GM18526 (cell line): ENCODE measurements around the gene MARCHF2.
A peak's percentile ranks its signal among the peaks of the same experiment; 100 is the strongest.

Experiments used
- POLR2A ChIP-seq: IDR thresholded peaks from 3 replicates; pipeline ENCODE4 v1.6.1; 2011; ENCODE audit not compliant: insufficient read length; ENCODE audit errors: extremely low read depth

Gene MARCHF2

DNA sequence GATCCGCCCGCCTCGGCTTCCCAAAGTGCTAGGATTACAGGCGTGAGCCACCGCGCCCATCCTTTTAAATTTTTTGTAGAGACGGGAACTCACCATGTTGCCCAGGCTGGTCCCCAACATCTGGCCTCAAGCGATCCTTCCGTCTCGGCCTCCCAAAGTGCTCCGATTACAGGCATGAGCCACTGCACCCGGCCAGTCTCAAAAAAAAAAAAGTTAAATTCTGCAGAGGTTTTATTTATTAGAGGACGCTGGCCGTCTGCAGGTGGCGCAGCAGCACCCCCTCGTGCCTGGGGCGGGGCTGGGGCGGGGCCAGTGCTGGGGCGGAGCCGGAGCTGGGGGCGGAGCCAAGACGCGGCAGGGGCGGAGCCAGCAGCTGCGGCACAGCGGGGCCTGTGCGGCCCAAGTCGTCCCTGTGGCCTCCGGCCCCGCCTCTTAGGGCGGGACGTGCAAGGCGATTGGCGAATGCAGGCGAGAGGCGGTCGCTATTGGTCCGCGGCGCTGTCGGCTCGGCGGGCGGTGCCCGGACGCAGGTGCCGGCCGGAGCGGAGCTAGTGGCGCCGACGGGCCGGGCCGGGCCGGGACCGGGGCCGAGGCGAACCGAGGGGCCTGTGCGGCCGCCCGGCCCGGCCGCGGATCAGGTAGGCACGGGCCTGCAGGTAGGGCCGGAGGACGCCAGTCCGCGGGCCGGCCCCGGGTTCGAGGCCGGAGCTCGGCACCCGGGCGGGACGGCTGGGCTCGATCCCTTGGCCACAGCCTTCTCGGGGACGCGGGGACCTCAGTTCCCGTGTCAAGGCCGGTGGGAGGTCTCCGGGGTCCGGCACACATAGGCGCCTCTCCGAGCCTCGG is at the start of gene MARCHF2:
Gene MARCHF2, plus strand, starts transcription at position 523 of the 846 bp plus-strand sequence. CDS start 8,536 bp downstream, outside the sequence.
- peak; percentile 47 for TF ChIP-seq POLR2A

GRCh38 chr19:8363803-8364771 is 49.0 kb upstream of the MARCHF2 start, which contains the start of gene ANGPTL4:
Gene ANGPTL4 (plus strand): TSS chr19:8364155. CDS start chr19:8364322, 167 bp downstream.
- TF ChIP-seq POLR2A = no peak

DNA sequence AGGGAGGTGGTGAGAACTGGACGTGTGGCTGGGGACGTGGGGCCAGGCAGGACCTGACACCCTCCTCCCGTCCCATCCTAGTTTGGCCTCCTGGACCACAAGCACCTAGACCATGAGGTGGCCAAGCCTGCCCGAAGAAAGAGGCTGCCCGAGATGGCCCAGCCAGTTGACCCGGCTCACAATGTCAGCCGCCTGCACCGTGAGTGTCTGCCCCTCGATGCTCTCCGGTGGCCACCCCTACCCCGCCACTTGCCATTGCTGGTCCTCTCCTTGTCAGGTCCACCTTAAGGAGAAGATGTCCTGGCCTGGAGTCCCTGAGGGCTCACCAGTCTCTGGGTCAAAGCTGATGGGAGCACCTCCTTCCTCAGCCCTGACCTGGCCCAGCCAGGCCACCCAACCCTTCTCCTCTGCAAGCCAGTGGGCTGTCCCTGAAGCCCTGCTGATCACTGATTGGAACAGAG is 47.0 kb upstream of the MARCHF2 start:
- TF ChIP-seq POLR2A = no peak

GRCh38 chr19:8366961-8367326 is 46.2 kb upstream of the MARCHF2 start:
- TF ChIP-seq POLR2A = no peak

DNA sequence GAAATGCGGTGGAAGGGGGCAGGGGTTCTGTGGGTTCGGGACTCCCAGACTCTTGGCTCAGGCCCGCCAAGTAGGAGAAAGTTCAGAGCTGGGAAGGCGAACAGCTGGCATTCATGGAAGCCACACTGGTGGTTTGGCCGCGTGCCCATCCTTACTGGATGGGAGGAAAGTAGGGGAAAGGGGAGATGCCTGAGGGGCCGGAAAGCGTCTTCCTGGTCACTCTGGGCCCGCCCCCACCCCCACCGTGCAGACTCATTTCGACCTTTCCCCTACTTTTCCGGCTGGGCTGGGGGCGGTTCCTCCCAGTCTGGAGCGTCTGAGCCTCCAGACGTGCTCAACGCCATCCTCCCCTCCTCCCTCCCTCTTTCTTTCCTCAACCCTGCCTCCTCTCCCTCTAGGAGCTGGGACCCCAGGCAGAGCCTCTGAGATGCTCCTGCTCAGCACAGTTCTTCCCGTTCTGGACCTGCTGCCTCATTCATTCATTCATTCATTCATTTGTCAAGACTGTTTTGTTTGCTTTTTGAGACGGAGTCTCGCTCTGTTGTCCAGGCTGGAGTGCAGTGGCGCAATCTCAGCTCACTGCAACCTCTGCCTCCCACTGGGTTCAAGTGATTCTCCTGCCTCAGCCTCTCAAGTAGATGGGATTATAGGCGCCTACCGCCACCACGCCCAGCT is 45.6 kb upstream of the MARCHF2 start:
- no peak for TF ChIP-seq POLR2A

- TF ChIP-seq POLR2A = no peak
These were observed 42.7 kb upstream of the MARCHF2 start for GRCh38 chr19:8370176-8371010.

DNA sequence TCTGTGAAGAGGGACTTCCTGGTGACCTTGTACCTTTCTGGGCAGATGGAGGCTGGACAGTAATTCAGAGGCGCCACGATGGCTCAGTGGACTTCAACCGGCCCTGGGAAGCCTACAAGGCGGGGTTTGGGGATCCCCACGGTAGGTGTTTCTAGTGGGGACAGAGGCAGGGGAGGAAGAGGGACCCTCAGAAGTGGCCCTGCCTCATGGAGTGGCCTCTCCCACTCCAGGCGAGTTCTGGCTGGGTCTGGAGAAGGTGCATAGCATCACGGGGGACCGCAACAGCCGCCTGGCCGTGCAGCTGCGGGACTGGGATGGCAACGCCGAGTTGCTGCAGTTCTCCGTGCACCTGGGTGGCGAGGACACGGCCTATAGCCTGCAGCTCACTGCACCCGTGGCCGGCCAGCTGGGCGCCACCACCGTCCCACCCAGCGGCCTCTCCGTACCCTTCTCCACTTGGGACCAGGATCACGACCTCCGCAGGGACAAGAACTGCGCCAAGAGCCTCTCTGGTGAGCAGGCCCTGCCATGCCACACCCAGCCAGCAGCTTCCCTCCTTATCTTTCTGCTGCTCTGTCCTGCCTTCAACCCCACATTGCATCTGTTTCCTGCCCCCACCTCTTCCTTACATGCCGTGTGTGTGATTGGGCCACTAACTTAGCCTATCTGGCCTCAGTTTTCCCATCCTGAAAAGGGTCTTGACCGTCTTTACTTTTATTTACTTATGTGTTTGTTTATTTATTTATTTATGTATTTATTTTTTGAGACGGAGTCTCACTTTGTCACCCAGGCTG is 41.9 kb upstream of the MARCHF2 start:
- no peak for TF ChIP-seq POLR2A

DNA sequence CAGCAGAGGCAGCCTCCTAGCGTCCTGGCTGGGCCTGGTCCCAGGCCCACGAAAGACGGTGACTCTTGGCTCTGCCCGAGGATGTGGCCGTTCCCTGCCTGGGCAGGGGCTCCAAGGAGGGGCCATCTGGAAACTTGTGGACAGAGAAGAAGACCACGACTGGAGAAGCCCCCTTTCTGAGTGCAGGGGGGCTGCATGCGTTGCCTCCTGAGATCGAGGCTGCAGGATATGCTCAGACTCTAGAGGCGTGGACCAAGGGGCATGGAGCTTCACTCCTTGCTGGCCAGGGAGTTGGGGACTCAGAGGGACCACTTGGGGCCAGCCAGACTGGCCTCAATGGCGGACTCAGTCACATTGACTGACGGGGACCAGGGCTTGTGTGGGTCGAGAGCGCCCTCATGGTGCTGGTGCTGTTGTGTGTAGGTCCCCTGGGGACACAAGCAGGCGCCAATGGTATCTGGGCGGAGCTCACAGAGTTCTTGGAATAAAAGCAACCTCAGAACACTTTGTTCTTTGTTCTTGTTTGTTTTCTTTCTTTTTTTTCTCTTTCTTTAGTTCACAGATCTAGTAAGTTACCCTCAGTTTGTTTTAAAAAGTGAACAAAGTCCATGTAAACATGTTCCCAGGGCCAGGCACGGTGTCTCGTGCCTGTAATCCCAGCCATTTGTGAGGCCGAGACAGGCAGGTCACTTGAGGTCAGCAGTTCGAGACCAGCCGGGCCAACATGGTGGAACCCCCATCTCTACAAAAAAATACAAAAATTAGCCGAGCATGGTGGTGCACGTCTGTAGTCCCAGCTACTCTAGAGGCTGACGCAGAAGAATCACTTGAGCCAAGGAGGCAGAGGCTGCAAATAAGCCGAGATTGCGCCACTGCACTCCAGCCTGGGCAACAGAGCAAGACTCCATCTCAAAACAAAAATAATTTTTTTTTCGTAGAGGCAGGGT is 39.0 kb upstream of the MARCHF2 start:
- TF ChIP-seq POLR2A = no peak

DNA sequence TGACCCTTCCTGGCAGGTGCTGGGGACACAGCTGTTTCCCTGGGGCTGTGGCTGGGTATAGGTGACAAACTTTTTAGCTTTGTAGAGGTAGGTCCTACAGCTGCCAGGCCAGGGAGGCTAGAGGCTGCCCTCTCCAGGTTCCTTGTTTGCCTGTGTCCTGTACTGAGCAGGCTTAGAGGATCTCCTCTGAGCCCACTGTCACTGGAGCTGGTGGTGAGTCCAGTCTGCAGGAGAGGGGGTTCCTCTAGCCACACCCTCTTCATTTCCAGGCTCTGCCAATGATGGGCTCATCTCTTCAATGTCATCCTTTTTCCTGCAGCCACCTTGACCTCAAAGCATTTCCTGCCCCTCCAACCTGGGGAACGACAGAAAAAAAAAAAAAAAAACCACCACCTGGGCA is 35.5 kb upstream of the MARCHF2 start:
- TF ChIP-seq POLR2A = no peak

DNA sequence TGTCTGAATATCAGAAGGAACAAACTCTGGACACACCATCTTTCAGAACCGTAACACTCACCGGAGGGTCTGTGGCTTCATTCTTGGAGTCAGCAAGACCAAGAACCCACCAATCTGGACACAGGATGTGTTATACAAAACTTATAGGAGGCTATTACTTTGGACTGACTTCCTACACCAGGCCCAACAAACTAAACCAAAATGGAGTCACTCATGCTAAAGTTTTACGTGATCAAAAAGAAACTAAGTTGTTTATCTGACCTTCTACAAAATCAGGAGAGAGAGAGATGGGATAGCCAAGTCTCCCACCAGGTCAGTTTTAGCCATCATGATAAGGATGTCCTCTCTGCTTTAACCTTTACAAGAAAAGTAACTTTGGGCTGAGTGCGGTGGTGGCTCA is 26.1 kb upstream of the MARCHF2 start:
- no peak for TF ChIP-seq POLR2A

DNA sequence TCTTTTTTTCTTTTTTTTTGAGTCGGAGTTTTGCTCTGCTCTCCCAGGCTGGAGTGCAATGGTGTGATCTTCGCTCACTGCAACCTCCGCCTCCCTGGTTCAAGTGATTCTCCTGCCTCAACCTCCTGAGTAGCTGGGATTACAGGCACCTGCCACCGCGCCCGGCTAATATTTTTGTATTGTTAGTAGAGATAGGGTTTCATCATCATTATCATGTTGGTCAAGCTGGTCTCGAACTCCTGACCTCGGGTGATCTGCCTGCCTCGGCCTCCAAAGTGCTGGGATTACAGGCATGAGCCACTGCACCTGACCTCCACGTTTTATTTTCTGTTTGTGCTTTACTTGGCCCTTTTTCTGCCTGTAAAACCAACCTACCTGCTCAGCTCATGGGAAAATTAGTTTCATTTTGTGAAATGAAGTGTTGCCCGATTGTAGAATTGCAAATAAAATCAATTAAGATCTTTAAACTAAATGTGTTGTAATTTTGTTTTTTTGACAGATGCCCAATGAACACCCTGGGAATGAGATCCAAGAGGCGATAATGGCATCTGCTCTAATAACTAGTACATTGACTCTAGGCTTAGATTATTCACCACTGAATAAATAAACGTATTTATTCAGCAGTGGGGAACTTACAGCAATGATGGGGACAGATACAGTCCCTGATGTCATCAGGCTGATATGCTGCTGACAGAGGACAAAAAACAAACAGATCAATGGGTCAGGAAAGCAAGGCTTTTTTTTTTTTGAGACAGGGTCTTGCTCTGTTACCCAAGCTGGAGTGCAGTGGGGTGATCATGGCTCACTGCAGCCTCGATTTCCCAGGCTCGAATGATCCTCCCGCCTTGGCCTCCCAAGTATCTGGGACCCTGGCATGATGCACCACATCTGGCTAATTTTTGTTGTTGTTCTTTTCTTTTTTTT is 25.2 kb upstream of the MARCHF2 start:
- TF ChIP-seq POLR2A = no peak
